Stimulated activated CD8-positive, alpha-beta memory T cell treated with anti-CD3 and anti-CD28 coated beads, Interleukin-12 subunit alpha, Interleukin-12 subunit beta, amount 100 ng/mL, for 4 hours (primary cell): ENCODE data around the gene GJC2.
"Not testable (repeated sequence)": the region's sequence is repeated elsewhere in the genome, so short reads cannot be mapped to it uniquely, and the experiment has no call there.

Experiments
- DNase-seq: peaks from one replicate; pipeline ENCODE4 v3.0.0-alpha.2; 2020; ENCODE audit warnings: low read depth

The GJC2 gene

DNA sequence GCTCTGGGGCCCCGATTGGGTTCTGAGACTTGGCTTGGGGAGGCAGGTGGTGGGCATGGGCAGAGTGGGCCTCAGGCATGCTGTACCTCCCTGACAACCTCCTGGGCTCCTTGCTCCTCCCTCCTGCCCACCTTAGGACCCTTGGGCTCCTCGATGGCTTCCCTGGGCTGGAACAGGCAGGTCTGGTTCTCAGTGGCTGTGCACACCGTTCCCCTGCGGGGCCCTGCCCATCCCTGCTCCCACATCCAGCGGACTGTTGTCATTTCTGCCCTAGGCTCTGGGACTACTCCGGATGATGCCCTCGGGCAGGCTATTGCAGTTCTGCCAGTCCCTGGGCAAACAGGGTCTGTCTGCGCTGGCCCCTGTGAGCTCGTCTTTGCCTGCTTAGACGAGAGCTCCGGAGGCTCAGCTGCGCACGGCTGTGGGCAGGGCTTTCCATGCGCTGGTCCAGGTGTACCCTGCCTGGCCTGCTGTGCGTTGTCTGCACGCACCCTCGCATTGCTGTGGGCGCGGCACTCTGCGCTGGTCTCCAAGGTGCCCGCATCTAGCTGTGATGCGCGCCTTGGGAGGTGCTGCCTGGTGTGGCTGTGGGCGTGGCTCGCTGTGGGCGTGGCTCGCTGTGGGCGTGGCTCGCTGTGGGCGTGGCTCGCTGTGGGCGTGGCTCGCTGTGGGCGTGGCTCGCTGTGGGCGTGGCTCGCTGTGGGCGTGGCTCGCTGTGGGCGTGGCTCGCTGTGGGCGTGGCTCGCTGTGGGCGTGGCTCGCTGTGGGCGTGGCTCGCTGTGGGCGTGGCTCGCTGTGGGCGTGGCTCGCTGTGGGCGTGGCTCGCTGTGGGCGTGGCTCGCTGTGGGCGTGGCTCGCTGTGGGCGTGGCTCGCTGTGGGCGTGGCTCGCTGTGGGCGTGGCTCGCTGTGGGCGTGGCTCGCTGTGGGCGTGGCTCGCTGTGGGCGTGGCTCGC, 24.1 kb downstream of the GJC2 start:
- DNase-seq = not testable (repeated sequence)

DNA sequence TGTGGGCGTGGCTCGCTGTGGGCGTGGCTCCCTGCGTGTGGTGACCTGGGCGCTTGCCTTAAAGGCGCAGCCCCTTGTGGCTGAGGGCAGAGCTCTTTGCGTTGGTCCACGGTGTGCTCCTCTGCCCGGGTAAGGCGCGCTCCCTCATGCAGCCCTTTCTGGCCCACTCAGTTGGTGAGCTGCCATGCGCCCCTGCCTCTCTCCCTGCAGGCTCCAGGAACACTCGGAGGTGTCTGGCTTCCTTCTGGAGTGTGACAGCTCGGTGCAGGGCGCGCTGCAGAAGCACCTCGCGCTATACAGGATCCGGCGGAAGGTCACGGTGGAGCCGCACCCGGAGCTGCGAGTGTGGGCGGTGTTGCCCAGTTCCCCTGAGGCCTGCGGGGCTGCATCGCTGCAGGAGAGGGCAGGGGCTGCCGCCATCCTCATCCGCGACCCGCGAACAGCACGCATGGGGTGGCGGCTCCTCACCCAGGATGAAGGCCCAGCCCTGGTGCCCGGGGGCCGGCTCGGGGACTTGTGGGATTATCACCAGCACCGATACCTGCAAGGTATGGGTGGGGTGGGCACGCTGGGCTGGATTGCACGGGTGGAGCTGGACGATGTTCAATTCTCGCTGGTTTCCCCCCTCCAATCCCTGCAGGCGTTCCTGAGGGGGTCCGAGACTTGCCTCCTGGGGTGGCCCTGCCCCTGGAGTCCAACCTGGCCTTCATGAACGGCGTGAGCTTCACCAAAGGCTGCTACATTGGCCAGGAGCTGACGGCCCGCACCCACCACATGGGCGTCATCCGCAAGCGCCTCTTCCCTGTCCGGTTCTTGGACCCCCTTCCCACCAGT, 25.0 kb downstream of the GJC2 start:
- DNase-seq = no peak

DNA sequence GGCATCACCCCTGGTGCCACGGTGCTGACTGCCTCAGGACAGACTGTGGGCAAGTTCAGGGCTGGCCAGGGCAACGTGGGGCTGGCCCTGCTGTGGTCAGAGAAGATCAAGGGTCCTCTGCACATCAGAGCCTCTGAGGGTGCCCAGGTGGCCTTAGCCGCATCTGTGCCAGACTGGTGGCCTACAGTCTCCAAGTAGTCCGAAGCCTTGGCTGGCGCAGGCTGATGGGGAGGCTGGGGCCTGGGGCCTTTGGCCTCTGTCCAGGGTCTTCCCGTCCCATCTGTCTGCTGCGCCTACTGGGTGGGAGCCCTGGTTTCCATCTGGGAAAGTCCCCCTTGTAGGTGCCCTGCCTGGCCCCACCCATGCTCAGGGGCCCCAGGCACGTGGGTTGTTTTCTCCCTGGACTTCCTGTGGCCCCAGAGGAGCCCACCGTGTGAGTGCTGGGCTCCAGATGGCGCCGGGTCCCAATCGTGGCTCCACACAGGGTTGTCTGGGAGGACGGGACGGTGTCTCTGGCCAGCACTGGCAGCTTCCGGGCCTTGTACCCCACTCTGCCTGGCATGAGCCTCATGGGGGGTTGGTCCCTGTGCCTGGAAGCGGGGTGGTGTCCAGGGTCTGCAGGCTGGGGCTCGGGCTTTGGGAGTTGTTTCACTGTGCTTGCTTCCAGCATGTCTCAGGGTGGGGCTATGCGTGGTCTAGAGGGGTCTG, 25.7 kb downstream of the GJC2 start:
- no peak for DNase-seq

DNA sequence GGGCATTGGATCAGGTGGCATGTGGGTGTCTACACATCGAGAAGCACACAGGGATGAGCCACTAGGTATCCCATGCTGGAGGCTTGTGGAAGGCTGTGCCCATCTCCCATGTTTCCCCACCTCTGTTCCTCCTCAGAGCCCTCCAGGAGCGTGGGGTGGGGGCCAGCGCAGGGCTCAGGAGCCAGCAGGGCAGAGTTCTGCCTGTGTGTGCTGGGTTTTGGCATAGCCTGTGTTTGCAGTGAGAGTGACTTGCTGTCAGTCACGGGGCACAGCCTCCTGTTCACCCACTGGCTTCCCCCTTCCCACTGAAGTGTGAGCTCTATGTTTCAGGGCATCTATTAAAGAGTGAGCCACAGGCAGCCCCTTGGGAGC, 26.3 kb downstream of the GJC2 start:
- no peak for DNase-seq

DNA sequence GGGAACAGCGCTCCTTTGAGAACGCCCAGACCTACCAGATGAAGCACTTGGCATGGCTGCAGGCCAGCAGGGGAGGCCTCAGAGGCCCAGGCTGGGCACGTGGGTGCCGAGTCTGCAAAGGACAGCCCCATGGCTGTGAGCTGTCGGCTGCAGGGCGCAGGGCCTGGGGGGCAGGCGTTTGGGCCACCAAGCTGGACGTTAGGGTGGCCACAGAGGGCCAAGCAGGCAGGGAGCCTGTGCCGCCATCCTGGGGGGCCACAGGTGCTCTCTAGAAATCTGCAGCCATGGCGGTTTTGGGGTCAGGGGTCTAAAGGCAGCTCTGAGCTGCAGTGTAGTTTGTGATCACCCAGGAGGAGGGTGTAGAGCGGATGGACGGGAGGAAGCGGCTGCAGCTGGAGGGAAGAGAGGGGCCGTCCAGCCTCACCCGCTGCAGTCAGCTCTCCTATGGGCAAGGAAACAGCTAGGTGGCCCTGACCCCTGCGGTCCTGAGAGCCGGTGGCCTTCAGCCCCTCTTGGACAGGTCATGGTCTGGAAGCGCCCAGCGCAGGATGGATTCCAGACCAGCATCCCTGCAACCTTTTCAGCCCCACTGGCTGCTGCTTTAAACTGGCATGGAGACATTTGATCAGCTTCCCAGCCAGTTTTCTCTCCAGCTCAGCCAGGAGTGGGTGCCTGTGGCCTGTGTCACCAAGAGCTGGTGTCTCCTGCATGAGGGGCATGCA, 26.9 kb downstream of the GJC2 start:
- DNase-seq = no peak

DNA sequence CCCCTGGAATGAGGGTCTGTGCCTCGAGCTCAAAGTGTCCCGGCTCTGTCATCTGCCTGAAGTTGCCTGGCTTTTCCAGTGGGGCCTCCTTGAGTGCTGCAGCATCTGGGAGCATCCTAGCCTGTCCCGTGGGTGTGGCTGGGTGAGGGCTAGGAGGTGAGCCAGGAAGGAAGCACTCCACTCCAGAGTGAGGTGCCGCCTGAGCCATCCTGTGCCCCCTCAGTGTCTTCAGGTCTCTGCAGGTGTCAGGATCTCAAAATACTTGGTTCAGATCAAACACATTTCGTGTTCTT, 27.4 kb downstream of the GJC2 start:
- no peak for DNase-seq

DNA sequence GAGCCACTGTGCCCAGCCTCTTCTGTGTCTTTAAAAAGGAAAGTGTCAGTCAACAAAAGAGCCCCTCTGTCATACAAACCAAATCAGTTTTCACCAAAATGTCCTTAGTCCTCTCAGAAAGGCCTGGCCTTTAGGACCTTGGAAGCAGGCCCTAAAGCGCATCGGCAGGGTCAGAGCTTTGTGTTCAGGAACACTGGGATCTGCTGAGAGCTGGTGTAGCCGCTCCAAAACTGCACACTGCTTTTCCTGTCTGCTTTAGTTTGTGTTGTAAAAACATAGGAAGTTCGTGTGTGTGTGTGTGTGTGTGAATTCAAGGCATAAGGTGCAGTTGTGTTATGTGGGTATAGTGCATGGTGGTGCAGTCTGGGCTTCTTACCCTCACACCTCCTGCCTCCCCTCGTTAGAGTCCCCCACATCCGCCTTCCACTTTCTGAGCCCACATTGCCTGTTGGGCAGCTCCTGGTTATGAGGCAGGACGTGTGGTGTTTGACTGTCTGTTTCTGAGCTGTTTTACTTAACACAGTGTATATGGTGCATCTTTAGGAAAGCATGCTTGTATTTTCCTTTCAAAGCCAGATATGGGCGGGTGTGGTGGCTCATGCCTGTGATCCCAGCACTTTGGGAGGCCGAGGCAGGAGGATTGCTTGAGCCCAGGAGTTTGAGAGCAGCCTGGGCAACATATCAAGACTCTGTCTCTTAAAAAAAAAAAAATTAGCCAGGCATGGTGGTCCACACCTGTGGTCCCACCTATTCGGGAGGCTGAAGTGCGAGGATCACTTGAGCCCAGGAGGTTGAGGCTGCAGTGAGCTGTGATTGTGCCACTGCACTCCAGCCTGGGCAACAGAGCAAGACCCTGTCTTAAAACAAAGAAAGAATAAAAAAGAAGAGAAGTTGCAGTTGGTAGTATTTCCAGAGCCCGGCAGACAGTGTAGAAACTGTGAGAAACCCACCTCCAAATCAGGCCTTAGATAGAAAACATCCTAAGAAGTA, 28.3 kb downstream of the GJC2 start:
- no peak for DNase-seq

DNA sequence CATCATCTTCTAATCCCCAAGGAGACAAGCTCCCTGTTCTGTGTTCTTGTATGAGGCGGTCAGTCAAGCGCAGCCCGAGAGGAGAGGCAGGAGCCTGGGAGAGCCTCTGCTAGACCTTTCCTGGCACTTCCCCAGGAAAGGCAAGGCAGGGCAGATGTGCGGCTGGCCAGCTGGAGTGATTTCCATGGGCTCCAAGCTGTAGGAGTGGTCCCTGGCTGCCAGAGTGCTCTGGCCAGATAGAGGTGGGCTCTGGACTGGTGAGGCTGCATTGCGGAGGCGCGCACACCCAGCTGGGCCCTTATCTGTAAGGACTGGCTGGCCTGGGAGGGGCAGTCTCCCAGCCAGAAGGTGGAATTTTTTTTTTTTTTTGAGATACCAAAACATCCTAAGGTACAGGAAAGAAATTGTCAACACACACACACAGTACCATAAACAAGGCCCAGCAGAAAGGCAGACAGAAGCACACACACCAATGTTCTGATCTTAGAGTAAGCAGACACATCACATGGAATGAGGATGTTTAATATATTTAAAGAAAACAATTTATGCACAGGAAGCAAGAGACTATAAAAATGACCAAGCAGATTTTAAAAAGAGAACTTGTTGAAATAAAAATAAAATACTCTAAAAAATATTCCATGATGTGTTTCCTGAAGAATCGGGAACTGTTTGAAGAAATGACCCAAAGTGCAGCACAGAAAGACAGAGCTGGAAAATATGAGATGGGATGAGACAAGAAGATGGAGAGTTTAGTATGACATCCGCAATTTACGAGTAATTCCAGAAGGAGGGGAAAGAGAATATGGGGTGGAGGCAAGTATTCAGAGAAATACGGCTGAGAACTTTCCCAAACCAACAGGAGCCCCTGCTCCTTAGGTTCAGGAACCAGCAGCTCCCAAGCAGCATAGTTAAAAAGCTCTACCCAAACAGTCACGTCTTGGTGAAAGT, 29.3 kb downstream of the GJC2 start:
- DNase-seq = no peak

DNA sequence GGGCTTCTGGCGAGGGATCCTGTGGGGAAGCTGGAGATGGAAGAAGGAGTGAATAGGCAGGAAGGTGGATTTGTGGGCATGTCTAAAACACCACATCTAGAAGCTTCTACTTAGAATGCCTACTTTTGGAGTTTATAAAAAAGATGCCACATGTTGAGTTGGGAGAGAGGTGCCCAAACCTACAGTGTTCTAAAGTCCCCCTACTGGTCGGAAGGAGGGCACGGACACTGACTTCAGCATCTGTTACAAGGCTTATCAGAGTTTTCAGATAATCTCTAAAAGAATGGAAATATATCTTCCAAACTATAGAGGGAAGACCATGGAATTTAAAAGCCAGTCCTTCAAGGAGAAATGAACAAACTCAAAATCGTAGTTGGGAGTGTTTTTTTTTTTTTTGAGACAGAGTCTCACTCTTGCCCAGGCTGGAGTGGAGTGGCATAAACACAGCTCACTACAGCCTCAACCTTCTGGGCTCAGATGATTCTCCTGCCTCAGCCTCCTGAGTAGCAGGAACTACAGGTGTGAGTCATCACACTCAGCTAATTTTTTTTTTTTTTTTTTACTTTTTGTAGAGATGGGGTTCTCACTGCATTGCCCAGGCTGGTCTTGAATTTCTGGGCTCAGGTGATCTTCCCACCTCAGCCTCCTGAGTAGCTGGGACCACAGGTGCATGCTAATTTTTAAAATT, 30.7 kb downstream of the GJC2 start:
- no peak for DNase-seq

DNA sequence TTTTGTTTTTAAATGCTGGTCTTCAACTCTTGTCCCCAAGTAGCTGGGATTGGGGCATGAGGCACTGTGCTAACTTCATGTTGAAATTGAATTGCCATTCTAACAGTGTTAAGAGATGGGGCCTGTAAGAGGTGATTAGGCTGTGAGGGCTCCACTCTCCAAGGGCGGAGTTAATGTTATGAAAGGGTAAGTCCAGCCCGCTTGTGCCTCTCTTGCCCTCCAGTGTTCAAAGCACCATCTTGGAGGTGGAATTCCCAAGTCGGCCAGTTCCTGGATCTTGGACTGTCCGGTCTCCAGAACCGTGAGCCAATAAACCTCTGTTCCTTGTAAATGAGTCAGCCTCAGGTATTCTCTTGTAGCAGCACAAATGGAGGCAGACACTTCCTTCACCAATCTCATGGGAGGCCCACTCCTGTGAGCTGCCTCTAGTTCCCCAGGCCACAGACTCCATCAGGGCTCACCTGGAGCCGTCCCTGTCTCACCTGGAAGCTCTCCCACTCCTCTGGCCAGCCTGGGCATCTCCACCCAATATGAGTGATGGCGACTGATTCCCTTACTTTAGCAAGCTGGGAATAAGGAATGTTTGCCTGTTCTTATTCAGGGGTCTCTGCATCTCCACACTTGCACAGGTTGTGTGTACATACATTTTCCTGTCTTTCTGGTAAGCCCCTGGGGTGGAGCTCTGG, 31.4 kb downstream of the GJC2 start:
- no peak for DNase-seq

DNA sequence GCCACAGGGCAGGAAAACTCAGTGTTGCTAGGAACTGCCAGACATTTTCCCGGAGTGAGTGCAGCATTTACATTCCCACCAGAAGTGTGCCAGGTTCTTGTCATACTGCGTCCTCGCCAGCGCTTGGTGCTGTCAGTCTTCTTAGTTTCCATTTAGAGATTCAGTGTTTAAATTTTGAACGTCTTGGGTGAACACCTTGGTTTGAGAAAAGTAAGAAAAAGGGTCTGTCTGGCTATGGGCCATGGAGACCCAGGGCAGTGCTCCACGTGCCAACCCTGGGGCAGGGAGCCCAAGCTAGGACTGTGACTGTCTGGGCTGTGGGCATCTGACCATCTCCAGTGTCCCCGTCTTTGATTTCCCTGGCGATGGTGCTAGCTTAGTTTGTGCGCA, 31.9 kb downstream of the GJC2 start:
- DNase-seq = no peak

DNA sequence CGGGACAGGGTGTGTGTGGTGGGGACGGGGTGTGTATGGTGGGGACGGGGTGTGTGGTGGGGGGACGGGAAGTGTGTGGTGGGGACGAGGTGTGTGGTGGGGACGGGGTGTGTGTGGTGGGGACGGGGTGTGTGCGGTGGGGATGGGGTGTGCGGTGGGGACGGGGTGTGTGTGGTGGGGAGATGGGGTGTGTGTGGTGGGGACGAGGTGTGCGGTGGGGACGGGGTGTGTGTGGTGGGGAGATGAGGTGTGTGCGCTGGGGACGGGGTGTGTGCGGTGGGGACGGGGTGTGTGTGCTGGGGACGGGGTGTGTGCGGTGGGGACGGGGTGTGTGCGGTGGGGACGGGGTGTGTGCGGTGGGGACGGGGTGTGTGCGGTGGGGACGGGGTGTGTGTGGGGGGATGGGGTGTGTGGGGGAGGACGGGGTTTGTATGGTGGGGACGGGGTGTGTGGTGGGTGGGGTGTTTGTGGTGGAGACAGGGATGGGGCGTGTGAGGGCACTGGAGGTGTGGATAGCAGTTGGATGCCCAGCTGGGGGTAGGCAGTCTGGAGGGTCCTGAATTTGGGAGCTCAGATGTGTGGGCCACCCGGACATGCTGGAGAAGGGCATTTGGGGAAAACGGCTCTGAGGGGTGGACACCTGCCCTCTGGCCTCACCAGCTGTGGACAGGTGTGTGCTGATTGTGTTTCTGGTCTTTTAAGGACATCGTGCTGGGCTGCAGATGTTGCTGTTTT, 32.7 kb downstream of the GJC2 start:
- no peak for DNase-seq

DNA sequence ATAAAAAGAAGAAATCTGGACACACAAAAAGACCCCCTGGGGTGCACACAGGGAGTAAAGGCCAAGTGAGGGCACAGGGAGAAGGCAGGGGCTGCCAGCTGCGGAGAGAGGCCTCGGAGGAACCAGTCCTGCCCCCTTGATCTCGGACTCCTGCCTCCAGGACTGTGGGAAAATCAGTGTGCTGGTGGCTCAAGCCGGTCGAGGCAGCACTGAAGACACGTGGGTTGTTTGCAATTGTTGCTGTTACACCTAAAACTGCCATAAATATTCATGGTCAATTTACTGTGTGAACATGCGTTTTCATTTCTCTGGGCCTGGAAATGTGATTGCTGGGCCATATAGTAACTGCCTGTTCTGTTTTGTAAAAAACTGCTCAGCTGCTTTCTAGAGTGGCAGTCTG, 34.4 kb downstream of the GJC2 start:
- DNase-seq = no peak

DNA sequence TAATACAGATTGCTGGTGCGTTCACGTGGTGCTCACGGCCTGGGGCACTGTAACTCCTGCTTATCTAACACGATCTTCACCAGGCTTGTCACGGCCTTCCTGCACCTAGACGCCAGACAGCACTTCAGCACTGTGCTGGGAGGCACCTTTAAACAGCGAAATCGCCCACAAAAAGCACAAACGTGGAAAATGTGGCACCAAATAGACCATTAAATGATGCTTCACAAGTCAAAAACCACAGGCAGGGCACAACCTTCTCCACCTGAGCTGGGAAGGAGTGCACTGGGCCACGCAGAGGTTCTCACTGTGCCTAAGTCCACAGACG, 35.9 kb downstream of the GJC2 start:
- DNase-seq = no peak

DNA sequence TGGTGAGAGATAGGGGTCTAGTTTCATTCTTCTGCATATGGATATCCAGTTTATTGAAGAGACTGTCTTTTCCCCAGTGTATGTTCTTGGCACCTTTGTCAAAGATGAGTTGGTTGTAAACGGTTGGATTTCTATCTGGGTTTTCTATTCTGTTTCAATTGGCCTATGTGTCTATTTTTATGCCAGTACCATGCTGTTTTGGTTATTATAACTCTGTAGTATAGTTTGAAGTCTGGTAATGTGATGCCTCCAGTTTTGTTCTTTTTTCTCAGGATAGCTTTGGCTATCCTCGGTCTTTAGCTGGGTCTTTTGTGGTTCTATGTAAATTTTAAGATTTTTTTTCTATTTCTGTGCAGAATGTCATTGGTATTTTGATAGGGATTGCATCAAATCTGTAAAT, 38.5 kb downstream of the GJC2 start:
- DNase-seq = not testable (repeated sequence)

DNA sequence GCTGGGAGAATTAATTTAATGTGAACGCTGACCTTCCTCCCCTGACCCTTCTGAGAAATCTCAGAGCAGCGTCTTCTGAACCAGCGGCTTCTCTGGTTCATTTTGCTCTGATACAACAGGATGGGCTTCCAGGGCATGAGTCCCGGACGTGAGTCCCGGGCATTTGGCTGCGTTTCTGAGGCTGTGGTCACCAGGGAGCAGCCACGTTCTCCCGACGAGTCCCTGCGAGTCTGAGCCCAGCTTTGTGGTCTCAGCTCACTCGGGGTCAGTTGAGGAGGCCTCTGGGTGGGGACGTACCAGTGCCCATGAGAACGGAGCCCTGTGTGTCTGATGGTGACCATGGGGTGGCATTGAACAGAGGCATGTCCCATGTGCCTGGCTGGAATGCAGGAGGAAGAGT, 40.5 kb downstream of the GJC2 start:
- DNase-seq = no peak

DNA sequence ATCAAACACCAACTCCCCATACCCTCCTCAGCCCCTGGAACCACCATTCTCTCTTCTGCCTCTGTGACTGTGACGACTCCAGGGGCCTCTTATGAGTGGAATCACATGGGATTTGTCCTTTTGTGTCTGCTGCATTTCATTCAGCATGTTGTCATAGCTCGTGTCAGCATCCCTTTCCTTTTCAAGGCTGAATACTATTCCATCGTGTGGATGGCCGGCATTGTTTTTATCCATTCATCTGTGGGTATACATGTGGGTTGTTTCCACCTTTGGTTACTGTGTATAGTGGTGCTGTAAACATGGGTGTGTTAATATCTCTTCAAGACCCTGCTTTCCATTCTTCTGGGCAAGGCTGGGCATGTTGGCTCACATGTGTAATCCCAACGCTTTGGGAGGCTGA, 41.0 kb downstream of the GJC2 start:
- DNase-seq = no peak

DNA sequence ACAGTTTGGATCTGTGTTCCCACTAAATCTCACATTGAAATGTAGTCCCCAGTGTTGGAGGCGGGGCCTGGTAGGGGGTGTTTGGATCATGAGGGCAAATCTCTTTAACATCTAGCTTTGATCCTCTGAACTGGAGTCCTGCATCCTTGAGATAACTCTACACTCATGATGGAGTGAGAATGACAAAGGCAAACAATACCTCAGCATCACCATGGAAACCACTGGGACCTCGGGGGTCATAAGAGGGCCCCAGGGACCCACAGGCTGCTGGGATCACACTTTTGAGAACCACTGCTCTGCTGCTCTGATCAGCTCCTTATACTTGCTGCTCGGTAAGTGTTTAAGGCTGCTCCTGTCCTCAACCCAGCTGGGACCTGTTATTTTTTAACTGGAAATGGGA, 44.7 kb downstream of the GJC2 start:
- no peak for DNase-seq
